ENCODE data around the gene PI4K2A. TPM values are rescaled to one million over a fixed set of nuclear protein-coding genes. Genes with fewer than 3 reads are reported as not detected.

Gene PI4K2A
- total RNA-seq, 4 donors from 2014 or later = 16.1 to 18.5 (median 17.9) TPM

GRCh38 chr10:97719602-97720001, 79.1 kb downstream of the PI4K2A start:
- peaks cover 9 to 10% of the 10 kb centered on the region in 2 donors for H3K4me1 ChIP-seq
- no peak for TF ChIP-seq CTCF (IDR thresholded peaks at IDR 0.05 in 4 of 5, conservative IDR thresholded peaks at IDR 0.05 in 1 of 5)
- no peak for TF ChIP-seq POLR2A (IDR thresholded peaks at IDR 0.05)
- DNase-seq (no peak), ATAC-seq (no peak)
- intact Hi-C loops (cut with DNase I; ENCODE audit: low total_unique reads) = no loop called here
- H3K27ac ChIP-seq = peak overlapping the region in 1 of 4 donors; percentile 12
- H3K27me3 ChIP-seq = peaks cover 4 to 6% (median 4%) of the 10 kb centered on the region in 3 donors
- H3K9me3 ChIP-seq = no peaks in the 10 kb centered on the region
- H3K4me3 ChIP-seq = no peak overlapping the region
- in situ Hi-C loops (cut with MboI; ENCODE audit: low sequenced_read_pairs in 4 of 4) = no loop called here
- no peaks in the 10 kb centered on the region for H3K36me3 ChIP-seq

- Histone ChIP-seq H3K27me3 (no peaks in the 10 kb centered on the region), H3K9me3 (no peaks in the 10 kb centered on the region), H3K36me3 (no peaks in the 10 kb centered on the region), H3K4me3 (no peak overlapping the region), H3K4me1 (peaks cover 8 to 10% of the 10 kb centered on the region in 2 donors), H3K27ac (no peak overlapping the region)
- DNase-seq = no peak
- in situ Hi-C loops (cut with MboI; ENCODE audit: low sequenced_read_pairs in 4 of 4) = no loop called here
- TF ChIP-seq POLR2A (IDR thresholded peaks at IDR 0.05) (no peak), CTCF (IDR thresholded peaks at IDR 0.05 in 4 of 5, conservative IDR thresholded peaks at IDR 0.05 in 1 of 5) (no peak)
- ATAC-seq = no peak
- intact Hi-C loops (cut with DNase I; ENCODE audit: low total_unique reads) = no loop called here
Observed at GRCh38 chr10:97721871-97722780, 81.7 kb downstream of the PI4K2A start.

- in situ Hi-C loops (cut with MboI; ENCODE audit: low sequenced_read_pairs in 4 of 4) = no loop called here
- H3K27ac ChIP-seq = no peak overlapping the region
- H3K36me3 ChIP-seq = no peaks in the 10 kb centered on the region
- H3K9me3 ChIP-seq = no peaks in the 10 kb centered on the region
- peaks cover 8 to 10% of the 10 kb centered on the region in 2 donors for H3K4me1 ChIP-seq
- H3K27me3 ChIP-seq = no peaks in the 10 kb centered on the region
- no peak for ATAC-seq
- TF ChIP-seq POLR2A (IDR thresholded peaks at IDR 0.05) (no peak), CTCF (IDR thresholded peaks at IDR 0.05 in 4 of 5, conservative IDR thresholded peaks at IDR 0.05 in 1 of 5) (no peak)
- no peak for DNase-seq
- intact Hi-C loops (cut with DNase I; ENCODE audit: low total_unique reads) = no loop called here
- H3K4me3 ChIP-seq = no peak overlapping the region
Observed at GRCh38 chr10:97723001-97723400, 82.5 kb downstream of the PI4K2A start.

- DNase-seq (no peak), ATAC-seq (no peak)
- Histone ChIP-seq H3K9me3 (no peaks in the 10 kb centered on the region), H3K4me1 (no peaks in the 10 kb centered on the region), H3K27me3 (no peaks in the 10 kb centered on the region), H3K4me3 (no peak overlapping the region), H3K27ac (no peak overlapping the region), H3K36me3 (no peaks in the 10 kb centered on the region)
- in situ Hi-C loops (cut with MboI; ENCODE audit: low sequenced_read_pairs in 4 of 4) (no loop called here), intact Hi-C loops (cut with DNase I; ENCODE audit: low total_unique reads) (no loop called here)
- no peak for TF ChIP-seq POLR2A (IDR thresholded peaks at IDR 0.05)
- TF ChIP-seq CTCF (IDR thresholded peaks at IDR 0.05 in 4 of 5, conservative IDR thresholded peaks at IDR 0.05 in 1 of 5) = no peak
Observed at GRCh38 chr10:97724341-97724941, 84.0 kb downstream of the PI4K2A start.

Other genes with a start within 250 kb of the PI4K2A start
- gene RRP12, start 239.3 kb upstream of the PI4K2A start, total RNA-seq = 10 to 100 TPM; 41.9 to 61.4 (median 49.9) TPM
- gene PGAM1, start 214.5 kb upstream of the PI4K2A start, total RNA-seq = 10 to 100 TPM; 41.0 to 72.1 (median 62.2) TPM
- 10 to 100 TPM; 18.6 to 34.5 (median 26.8) TPM for gene EXOSC1, start 194.7 kb upstream of the PI4K2A start, total RNA-seq
- 10 to 100 TPM; 25.0 to 34.5 (median 31.6) TPM for gene ZDHHC16, start 194.5 kb upstream of the PI4K2A start, total RNA-seq
- gene MMS19, start 142.2 kb upstream of the PI4K2A start, total RNA-seq = 10 to 100 TPM; 56.1 to 70.0 (median 65.0) TPM
- gene UBTD1, start 141.7 kb upstream of the PI4K2A start, total RNA-seq = 10 to 100 TPM; 13.7 to 40.0 (median 23.3) TPM
- 1,000 to 10,000 TPM in 1 of 4 donors, 100 to 1,000 TPM in 3; 105 to 1,024 (median 853) TPM for gene ANKRD2, start 67.9 kb upstream of the PI4K2A start, total RNA-seq
- 10 to 100 TPM in 1 of 4 donors, 1 to 10 TPM in 1, under 1 TPM in 2; 0.27 to 11.2 (median 4.1) TPM for gene HOGA1, start 56.3 kb upstream of the PI4K2A start, total RNA-seq
- gene C10orf62, start 51.0 kb upstream of the PI4K2A start, total RNA-seq = under 1 TPM in 2 of 4 donors, not detected in 2; 0.41 to 0.55 TPM
- gene MORN4, start 7.2 kb upstream of the PI4K2A start, total RNA-seq = 1 to 10 TPM in 3 of 4 donors, under 1 TPM in 1; 0.51 to 8.7 (median 2.1) TPM
- gene AVPI1, start 46.6 kb downstream of the PI4K2A start, total RNA-seq = 10 to 100 TPM in 1 of 4 donors, 1 to 10 TPM in 3; 1.4 to 14.1 (median 3.0) TPM
- gene MARVELD1, start 73.1 kb downstream of the PI4K2A start, total RNA-seq = 1 to 10 TPM; 3.2 to 5.1 (median 3.9) TPM
- 10 to 100 TPM in 3 of 4 donors, 1 to 10 TPM in 1; 7.6 to 14.9 (median 11.6) TPM for gene ZFYVE27, start 96.5 kb downstream of the PI4K2A start, total RNA-seq
- 1 to 10 TPM in 1 of 4 donors, under 1 TPM in 2, not detected in 1; 0.25 to 2.2 (median 0.93) TPM for gene SFRP5, start 131.3 kb downstream of the PI4K2A start, total RNA-seq
- gene GOLGA7B, start 209.2 kb downstream of the PI4K2A start, total RNA-seq = 1 to 10 TPM in 1 of 4 donors, under 1 TPM in 3; 0.29 to 2.3 (median 0.63) TPM

Measured in gastrocnemius medialis (tissue), 4 donors.